Measurements from ENCODE around the gene SND1.

GRCh38 chr7:128076796-128077271 lies 424.8 kb downstream of the SND1 start:
- TF ChIP-seq GATA1 (IDR thresholded peaks at IDR 0.05; ENCODE audit: low read depth, low read length) (no peak), POLR2A (IDR thresholded peaks at IDR 0.05; ENCODE audit: low read length) (no peak)

All from erythroblast (primary cell).